Prostate gland (tissue), 2 donors: ENCODE results near the gene CLDN17. TPM values are rescaled to one million over a fixed set of nuclear protein-coding genes. Genes with fewer than 3 reads are reported as not detected.

ENCODE experiments used
- DNase-seq: peaks from one replicate; pipeline ENCODE4 v3.0.0-alpha.2; 2019; ENCODE audit warnings: low spot score
- H3K27ac ChIP-seq, 2 donors: fragments of 200-600 bp; sonication (generic); 2 replicates each; pipeline ENCODE4 v1.5.1; 2017 to 2019
- H3K27me3 ChIP-seq: fragments of 200-600 bp; sonication (generic); replicated peaks from 2 replicates; pipeline ENCODE4 v1.5.1; 2019; ENCODE audit not compliant: insufficient read depth
- H3K36me3 ChIP-seq, 2 donors: fragments of 200-600 bp; sonication (generic); 1 replicate in 1 of 2; 2 replicates in 1 of 2; pipeline versions ENCODE4 v1.5.1 to v1.8.1; 2017 to 2019
- H3K4me1 ChIP-seq: fragments of 200-600 bp; sonication (generic); replicated peaks from 2 replicates; pipeline ENCODE4 v1.5.1; 2019
- H3K4me3 ChIP-seq, 2 donors: fragments of 200-600 bp; sonication (generic); 2 replicates each; pipeline ENCODE4 v1.5.1; 2017 to 2019
- H3K9me3 ChIP-seq: fragments of 200-600 bp; sonication (generic); 2 replicates; pipeline ENCODE4 v1.5.1; 2017
- CTCF ChIP-seq, 4 experiments: fragments of 200-600 bp in 2 of 4; fragments of 450-650 bp in 2 of 4; sonication (generic) in 2 of 4; IDR thresholded peaks; 1 replicate in 3 of 4; 2 replicates in 1 of 4; pipeline ENCODE4 v1.5.1; 2016 to 2019; ENCODE audit warnings: antibody characterized with exemption in 4 of 4, mild to moderate bottlenecking in 2 of 4, moderate library complexity in 2 of 4
- POLR2A ChIP-seq: fragments of 450-650 bp; IDR thresholded peaks from one replicate; pipeline ENCODE4 v1.6.1; 2016; ENCODE audit warnings: antibody characterized with exemption, mild to moderate bottlenecking
- POLR2AphosphoS5 ChIP-seq: sonication (generic); formaldehyde crosslinking; IDR thresholded peaks from one replicate; pipeline ENCODE4 v1.6.1; 2017; ENCODE audit warnings: antibody characterized with exemption
- WGBS: methylation state at CpG from one replicate; pipeline ENCODE4 v1.1.5; 2018; 5-methylcytosine and 5-hydroxymethylcytosine counted together
- intact Hi-C: fragments of 100-400 bp; cut with DNase I; formaldehyde crosslinking; loops from one replicate; pipeline ENCODE4 v1.14.2; 2022
- total RNA-seq, 2 donors: library from RNA; depleted of rRNA; stranded (reverse); fragments of >200 nt; gene quantifications; one replicate each; pipeline ENCODE4 v1.1.0, GENCODE V29; 2016

Gene CLDN17
- total RNA-seq, 2 donors from 2014 or later = not detected

GRCh38 chr21:30138483-30138882 is 28.1 kb downstream of the CLDN17 start:
- 88% methylated on average over 6 of the region's 6 CpGs for WGBS
- Histone ChIP-seq H3K4me3 (no peak overlapping the region), H3K36me3 (no peaks in the 10 kb centered on the region), H3K9me3 (no peaks in the 10 kb centered on the region), H3K27me3 (no peaks in the 10 kb centered on the region), H3K27ac (no peak overlapping the region), H3K4me1 (no peaks in the 10 kb centered on the region)
- TF ChIP-seq CTCF (IDR thresholded peaks at IDR 0.05) (no peak), POLR2AphosphoS5 (no peak), POLR2A (no peak)
- intact Hi-C loops = no loop called here
- no peak for DNase-seq

- Histone ChIP-seq H3K36me3 (no peaks in the 10 kb centered on the region), H3K27me3 (no peaks in the 10 kb centered on the region), H3K4me1 (no peaks in the 10 kb centered on the region), H3K27ac (no peak overlapping the region), H3K9me3 (no peaks in the 10 kb centered on the region), H3K4me3 (no peak overlapping the region)
- TF ChIP-seq POLR2A = no peak
- 93% methylated on average over 18 of the region's 18 CpGs for WGBS
- intact Hi-C loops = no loop called here
- DNase-seq = no peak
Measured at GRCh38 chr21:30129246-30129645, 37.4 kb downstream of the CLDN17 start.

- Histone ChIP-seq H3K36me3 (no peaks in the 10 kb centered on the region), H3K9me3 (no peaks in the 10 kb centered on the region), H3K4me3 (no peak overlapping the region), H3K27ac (no peak overlapping the region), H3K27me3 (no peaks in the 10 kb centered on the region), H3K4me1 (no peaks in the 10 kb centered on the region)
- intact Hi-C loops = no loop called here
- DNase-seq = no peak
- TF ChIP-seq CTCF (IDR thresholded peaks at IDR 0.05) = no peak
- TF ChIP-seq POLR2AphosphoS5 = no peak
- no peak for TF ChIP-seq POLR2A
Measured at GRCh38 chr21:30126576-30126975, 40.0 kb downstream of the CLDN17 start.

- 24% methylated on average over 2 of the region's 2 CpGs for WGBS
- H3K36me3 ChIP-seq = no peaks in the 10 kb centered on the region
- no peak for DNase-seq
- intact Hi-C loops = no loop called here
- H3K27ac ChIP-seq = no peak overlapping the region
- H3K4me3 ChIP-seq = no peak overlapping the region
- TF ChIP-seq POLR2AphosphoS5 (no peak), CTCF (IDR thresholded peaks at IDR 0.05) (no peak), POLR2A (no peak)
- no peaks in the 10 kb centered on the region for H3K27me3 ChIP-seq
- H3K4me1 ChIP-seq = no peaks in the 10 kb centered on the region
- H3K9me3 ChIP-seq = no peaks in the 10 kb centered on the region
Measured at GRCh38 chr21:30117631-30118030, 49.0 kb downstream of the CLDN17 start.

- Histone ChIP-seq H3K4me3 (no peak overlapping the region), H3K27me3 (no peaks in the 10 kb centered on the region), H3K9me3 (no peaks in the 10 kb centered on the region), H3K27ac (no peak overlapping the region), H3K4me1 (no peaks in the 10 kb centered on the region), H3K36me3 (no peaks in the 10 kb centered on the region)
- no peak for DNase-seq
- 95% methylated on average over 3 of the region's 3 CpGs for WGBS
- intact Hi-C loops = no loop called here
- TF ChIP-seq CTCF (IDR thresholded peaks at IDR 0.05) (no peak), POLR2A (no peak), POLR2AphosphoS5 (no peak)
Measured at GRCh38 chr21:30116479-30116878, 50.1 kb downstream of the CLDN17 start.

Other genes with a start within 250 kb of the CLDN17 start
- gene GRIK1, start 226.8 kb downstream of the CLDN17 start, total RNA-seq = under 1 TPM in 1 of 2 donors, not detected in 1; 0.36 TPM
- gene CLDN8, start 49.3 kb upstream of the CLDN17 start, total RNA-seq = 10 to 100 TPM in 1 of 2 donors, 1 to 10 TPM in 1; 6.9 to 16.7 TPM
- gene KRTAP24-1, start 116.1 kb upstream of the CLDN17 start, total RNA-seq = not detected
- not detected for gene KRTAP25-1, start 122.7 kb upstream of the CLDN17 start, total RNA-seq
- not detected for gene KRTAP26-1, start 153.5 kb upstream of the CLDN17 start, total RNA-seq
- gene KRTAP27-1, start 170.9 kb upstream of the CLDN17 start, total RNA-seq = not detected
- gene KRTAP23-1, start 181.8 kb upstream of the CLDN17 start, total RNA-seq = not detected
- not detected for gene KRTAP13-2, start 205.5 kb upstream of the CLDN17 start, total RNA-seq
- not detected for gene KRTAP13-1, start 229.2 kb upstream of the CLDN17 start, total RNA-seq